Measurements from ENCODE around the gene UAP1L1. TPM values are rescaled to one million over a fixed set of nuclear protein-coding genes. Genes with fewer than 3 reads are reported as not detected.

UAP1L1 gene
- total and polyA plus RNA-seq, 12 donors: 3.4 to 24.3 (median 8.5) TPM

- WGBS, 2 donors: 11 to 12% methylated on average over 22 of the region's 22 CpGs
- peaks cover 6 to 45% (median 24%) of the 10 kb centered on the region in 9 donors for H3K4me1 ChIP-seq
- ATAC-seq: peak in 1 of 8 donors; percentile 1
Measured at GRCh38 chr9:137087409-137087925, 10.2 kb downstream of the UAP1L1 start.

DNA sequence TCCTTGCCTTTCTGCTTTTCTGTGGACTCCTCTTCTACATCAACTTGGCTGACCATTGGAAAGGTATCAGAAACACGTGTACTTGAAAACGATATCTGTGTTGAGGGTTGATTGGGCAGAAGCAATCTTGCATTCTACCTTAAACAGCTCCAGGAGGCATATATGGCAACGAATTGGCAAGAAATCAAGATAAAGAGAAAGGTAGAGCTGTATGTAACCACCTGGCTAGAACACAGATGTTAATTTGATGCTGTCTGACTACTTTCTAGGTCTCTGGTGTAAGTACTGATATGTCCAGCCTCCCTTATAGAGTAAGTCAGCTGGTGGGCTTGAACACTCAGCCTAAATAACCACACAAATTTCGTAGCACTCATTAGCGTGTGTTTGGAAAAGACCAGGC lies 10.8 kb downstream of the UAP1L1 start:
- ATAC-seq (no peak), DNase-seq (no peak)
- Histone ChIP-seq H3K9me3 (no peaks in the 10 kb centered on the region), H3K4me3 (peak overlapping the region in 3 of 10 donors; percentile 82 to 91 (median 89)), H3K4me1 (peaks cover 6 to 39% (median 24%) of the 10 kb centered on the region in 9 donors), H3K27ac (no peak overlapping the region), H3K36me3 (peaks cover 0 to 56% (median 4%) of the 10 kb centered on the region in 9 donors), H3K27me3 (no peaks in the 10 kb centered on the region)
- 87 to 88% methylated on average over 5 of the region's 5 CpGs for WGBS, 2 donors
- intact Hi-C loops (cut with DNase I): no loop called here
- no peak for TF ChIP-seq CTCF (IDR thresholded peaks at IDR 0.05)

More at GRCh38 chr9:137087409-137087925, 10.2 kb downstream of the UAP1L1 start:
- Histone ChIP-seq H3K9me3 (no peaks in the 10 kb centered on the region), H3K27ac (peak overlapping the region; percentile 76 to 97 (median 95)), H3K36me3 (peaks cover 0 to 56% (median 4%) of the 10 kb centered on the region in 9 donors), H3K4me3 (peak overlapping the region; percentile 67 to 96 (median 84)), H3K27me3 (no peaks in the 10 kb centered on the region)
- TF ChIP-seq CTCF (IDR thresholded peaks at IDR 0.05): no peak
- intact Hi-C loops (cut with DNase I): no loop called here
- no peak for DNase-seq

DNA sequence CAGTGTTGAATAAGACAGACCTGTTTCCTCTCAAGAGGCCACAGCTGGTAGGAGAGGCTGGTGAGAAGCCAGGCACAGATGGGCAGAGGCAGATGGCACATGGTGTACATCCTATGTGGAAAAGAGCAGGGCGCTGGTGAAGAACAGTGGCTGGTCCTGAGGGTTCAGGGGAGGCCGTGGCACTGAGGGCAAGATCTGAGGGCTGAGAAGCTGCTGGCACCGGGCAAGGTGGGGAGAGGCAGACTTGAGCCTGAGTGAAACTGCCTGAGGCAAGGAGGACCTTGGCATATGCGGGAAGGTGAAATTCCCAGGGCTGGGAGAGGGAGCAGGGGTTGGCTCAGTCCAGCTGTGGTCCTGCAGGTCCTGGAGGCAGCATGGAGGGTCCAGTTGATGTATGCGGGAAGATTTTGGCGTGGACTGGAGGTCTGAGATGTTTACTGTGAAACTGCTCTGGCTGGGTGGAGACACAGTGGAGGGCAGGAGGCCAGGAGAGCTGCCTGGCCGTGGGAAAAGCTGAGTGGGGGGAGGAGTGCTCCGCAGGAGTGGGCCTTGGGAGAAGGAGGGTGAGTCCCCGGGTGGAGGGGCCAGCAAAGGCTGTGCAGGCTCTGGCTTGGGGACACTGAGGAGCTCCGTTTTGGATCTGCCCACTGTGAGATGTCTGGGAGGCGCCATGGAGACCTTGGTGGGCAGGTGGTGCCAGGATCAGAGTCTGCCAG lies 12.1 kb downstream of the UAP1L1 start:
- Histone ChIP-seq H3K4me1 (peaks cover 6 to 36% (median 24%) of the 10 kb centered on the region in 9 donors), H3K27me3 (no peaks in the 10 kb centered on the region), H3K27ac (no peak overlapping the region), H3K36me3 (peaks cover 0 to 61% (median 4%) of the 10 kb centered on the region in 9 donors), H3K9me3 (no peaks in the 10 kb centered on the region), H3K4me3 (no peak overlapping the region)
- 79 to 82% methylated on average over 11 of the region's 11 CpGs for WGBS, 2 donors
- no peak for DNase-seq
- intact Hi-C loops (cut with DNase I): no loop called here
- ATAC-seq: no peak
- TF ChIP-seq CTCF (IDR thresholded peaks at IDR 0.05): no peak

DNA sequence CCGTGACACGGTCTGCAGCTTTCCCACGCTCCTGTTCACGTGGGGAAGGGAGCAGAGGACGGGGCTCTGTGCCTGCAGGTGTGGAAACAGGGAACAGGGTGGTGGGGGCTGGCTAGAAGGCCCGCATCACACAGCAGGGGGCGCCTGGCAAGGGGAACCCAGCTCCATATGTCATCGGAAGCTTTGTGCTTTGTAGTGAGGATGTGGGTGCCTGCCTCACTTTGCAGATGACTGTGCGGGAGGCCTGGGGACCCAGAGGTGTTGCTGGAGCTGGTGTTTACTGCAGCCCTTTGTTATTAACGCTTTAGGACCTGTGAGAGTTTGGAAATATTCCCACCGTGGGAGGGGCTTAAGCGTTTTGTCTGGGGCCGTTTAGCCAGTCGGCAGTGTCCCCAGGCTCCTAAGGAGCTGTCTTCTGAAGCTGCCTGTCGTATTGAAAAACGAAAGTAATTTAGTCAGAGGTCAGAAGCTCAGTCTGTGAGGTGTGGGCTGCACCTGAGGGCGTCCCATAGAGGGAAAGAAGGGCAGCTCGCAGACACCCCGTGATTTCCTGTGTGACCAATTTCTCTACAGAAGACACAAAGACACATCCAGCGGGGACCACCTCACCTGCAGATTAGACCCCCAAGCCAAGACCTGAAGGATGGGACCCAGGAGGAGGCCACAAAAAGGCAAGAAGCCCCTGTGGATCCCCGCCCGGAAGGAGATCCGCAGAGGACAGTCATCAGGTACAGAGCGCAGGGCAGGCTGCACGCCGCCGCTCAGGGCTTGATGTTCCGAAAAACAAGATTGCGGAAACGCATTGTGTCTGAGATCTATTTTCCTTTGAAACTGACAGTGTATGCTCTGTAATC lies 18.6 kb downstream of the UAP1L1 start:
- H3K27ac ChIP-seq: peak overlapping the region in 1 of 10 donors; percentile 72
- H3K4me3 ChIP-seq: peak overlapping the region in 1 of 10 donors; percentile 13
- DNase-seq: no peak
- no peaks in the 10 kb centered on the region for H3K4me1 ChIP-seq
- no peaks in the 10 kb centered on the region for H3K27me3 ChIP-seq
- H3K36me3 ChIP-seq: peaks cover 0 to 100% (median 28%) of the 10 kb centered on the region in 9 donors
- H3K9me3 ChIP-seq: no peaks in the 10 kb centered on the region
- ATAC-seq: peak in 1 of 8 donors; percentile 32
- intact Hi-C loops (cut with DNase I): no loop called here
- WGBS, 2 donors: 80 to 86% methylated on average over 30 of the region's 30 CpGs
- TF ChIP-seq CTCF (IDR thresholded peaks at IDR 0.05): peak in 1 of 9 donors; percentile 40

All from heart right ventricle (tissue), 16 donors.